Hepatocyte (in vitro differentiated cells): ENCODE measurements around the gene MYH4. TPM values are rescaled to one million over a fixed set of nuclear protein-coding genes. Genes with fewer than 3 reads are reported as not detected.
A peak's percentile ranks its signal among the peaks of the same experiment; 100 is the strongest.

Experiments used
- DNase-seq: peaks from one replicate; pipeline ENCODE4 v3.0.0-alpha.2; 2016; ENCODE audit warnings: low spot score
- H2AFZ ChIP-seq: fragments of 200-600 bp; sonication (generic); 2 replicates; pipeline ENCODE4 v1.6.0; 2016; ENCODE audit warnings: antibody characterized with exemption, mild to moderate bottlenecking
- H3K27ac ChIP-seq: fragments of 200-600 bp; sonication (generic); 2 replicates; pipeline ENCODE4 v1.5.1; 2016; ENCODE audit warnings: mild to moderate bottlenecking
- H3K27me3 ChIP-seq: fragments of 200-600 bp; sonication (generic); 2 replicates; pipeline ENCODE4 v1.6.1; 2016
- H3K36me3 ChIP-seq: fragments of 200-600 bp; sonication (generic); replicated peaks from 2 replicates; pipeline ENCODE4 v1.5.1; 2016; ENCODE audit warnings: low read depth; ENCODE audit not compliant: insufficient read depth
- H3K4me1 ChIP-seq: fragments of 200-600 bp; sonication (generic); 2 replicates; pipeline ENCODE4 v1.5.1; 2016; ENCODE audit warnings: mild to moderate bottlenecking, moderate library complexity; ENCODE audit not compliant: insufficient read depth
- H3K4me2 ChIP-seq: fragments of 200-600 bp; sonication (generic); 2 replicates; pipeline ENCODE4 v1.6.0; 2016
- H3K4me3 ChIP-seq: fragments of 200-600 bp; sonication (generic); 2 replicates; pipeline ENCODE4 v1.5.1; 2016; ENCODE audit warnings: mild to moderate bottlenecking
- H3K79me2 ChIP-seq: fragments of 200-600 bp; sonication (generic); 2 replicates; pipeline ENCODE4 v1.6.0; 2017; ENCODE audit warnings: mild to moderate bottlenecking
- H3K9me2 ChIP-seq: fragments of 200-600 bp; sonication (generic); replicated peaks from 2 replicates; pipeline ENCODE4 v1.6.0; 2017; ENCODE audit warnings: mild to moderate bottlenecking; ENCODE audit not compliant: insufficient read depth
- H3K9me3 ChIP-seq: fragments of 200-600 bp; sonication (generic); 2 replicates; pipeline ENCODE4 v1.5.1; 2016; ENCODE audit warnings: low read depth, mild to moderate bottlenecking
- H4K20me1 ChIP-seq: fragments of 200-600 bp; sonication (generic); 2 replicates; pipeline ENCODE4 v1.6.0; 2016; ENCODE audit warnings: mild to moderate bottlenecking; ENCODE audit not compliant: insufficient read depth, poor library complexity, severe bottlenecking
- EZH2 ChIP-seq: fragments of 200-600 bp; sonication (generic); IDR thresholded peaks from 2 replicates; pipeline ENCODE4 v1.6.1; 2016; ENCODE audit warnings: antibody characterized with exemption, mild to moderate bottlenecking, borderline replicate concordance
- EZH2phosphoT487 ChIP-seq: fragments of 200-600 bp; sonication (generic); IDR thresholded peaks from one replicate; pipeline ENCODE4 v1.6.1; 2018; ENCODE audit warnings: antibody characterized with exemption, mild to moderate bottlenecking, low read depth, moderate library complexity; ENCODE audit not compliant: unreplicated experiment, severe bottlenecking
- WGBS: methylation state at CpG from one replicate; pipeline ENCODE4 v1.1.6; 2016; ENCODE audit warnings: low lambda C conversion rate; ENCODE audit errors: missing lambda C conversion rate; 5-methylcytosine and 5-hydroxymethylcytosine counted together
- polyA plus RNA-seq: library from polyadenylated mRNA; unstranded; fragments of >200 nt; fragmentation: Nextera tagmentation; extraction: Ambion mirVana; gene quantifications from 2 replicates; pipeline ENCODE4 v1.2.1, GENCODE V29; 2016
- total RNA-seq: library from RNA; depleted of rRNA; stranded (reverse); fragments of >200 nt; gene quantifications from 2 replicates; pipeline ENCODE4 v1.2.3, GENCODE V29; 2014
- TF ChIP-seq, protein P1 (sequence below): fragments of 200-600 bp; sonication (generic); IDR thresholded peaks from 2 replicates; pipeline ENCODE4 v1.5.1; 2016; ENCODE audit warnings: antibody characterized with exemption, mild to moderate bottlenecking; ENCODE audit not compliant: poor library complexity

MYH4 gene
- total and polyA plus RNA-seq, 2 experiments from 2014 or later: 2.1 to 4.8 TPM

DNA sequence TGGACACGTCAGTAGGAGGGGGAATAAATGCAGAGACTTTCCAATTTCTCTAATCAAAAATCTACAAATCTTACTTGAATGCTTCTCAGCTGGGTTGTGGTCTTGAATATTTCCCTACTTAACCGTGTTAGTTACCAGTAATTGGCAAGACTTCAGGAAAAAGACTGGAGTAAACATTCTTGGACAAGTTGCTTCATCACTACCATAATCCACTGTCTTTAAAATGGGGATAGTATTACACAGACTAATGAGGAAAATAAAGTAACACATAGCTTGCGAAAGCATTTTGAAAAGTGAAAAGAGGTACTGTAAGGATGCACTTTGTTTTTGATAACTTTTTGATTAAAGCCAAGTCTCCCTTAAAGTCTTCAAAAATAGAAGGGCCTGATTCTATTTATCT is 30.6 kb upstream of the MYH4 start:
- no peak overlapping the region for H3K4me3 ChIP-seq
- no peak for TF ChIP-seq EZH2
- TF ChIP-seq, protein P1, sequence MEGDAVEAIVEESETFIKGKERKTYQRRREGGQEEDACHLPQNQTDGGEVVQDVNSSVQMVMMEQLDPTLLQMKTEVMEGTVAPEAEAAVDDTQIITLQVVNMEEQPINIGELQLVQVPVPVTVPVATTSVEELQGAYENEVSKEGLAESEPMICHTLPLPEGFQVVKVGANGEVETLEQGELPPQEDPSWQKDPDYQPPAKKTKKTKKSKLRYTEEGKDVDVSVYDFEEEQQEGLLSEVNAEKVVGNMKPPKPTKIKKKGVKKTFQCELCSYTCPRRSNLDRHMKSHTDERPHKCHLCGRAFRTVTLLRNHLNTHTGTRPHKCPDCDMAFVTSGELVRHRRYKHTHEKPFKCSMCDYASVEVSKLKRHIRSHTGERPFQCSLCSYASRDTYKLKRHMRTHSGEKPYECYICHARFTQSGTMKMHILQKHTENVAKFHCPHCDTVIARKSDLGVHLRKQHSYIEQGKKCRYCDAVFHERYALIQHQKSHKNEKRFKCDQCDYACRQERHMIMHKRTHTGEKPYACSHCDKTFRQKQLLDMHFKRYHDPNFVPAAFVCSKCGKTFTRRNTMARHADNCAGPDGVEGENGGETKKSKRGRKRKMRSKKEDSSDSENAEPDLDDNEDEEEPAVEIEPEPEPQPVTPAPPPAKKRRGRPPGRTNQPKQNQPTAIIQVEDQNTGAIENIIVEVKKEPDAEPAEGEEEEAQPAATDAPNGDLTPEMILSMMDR: no peak
- TF ChIP-seq EZH2phosphoT487: no peak
- no peak overlapping the region for H3K4me2 ChIP-seq
- H3K27me3 ChIP-seq: peaks cover 6% of the 10 kb centered on the region
- WGBS: 84% methylated on average over 3 of the region's 3 CpGs
- H3K27ac ChIP-seq: no peak overlapping the region
- no peaks in the 10 kb centered on the region for H4K20me1 ChIP-seq
- H3K9me3 ChIP-seq: no peaks in the 10 kb centered on the region
- no peak overlapping the region for H2AFZ ChIP-seq
- H3K9me2 ChIP-seq: no peaks in the 10 kb centered on the region
- H3K36me3 ChIP-seq: no peaks in the 10 kb centered on the region
- H3K79me2 ChIP-seq: no peaks in the 10 kb centered on the region
- H3K4me1 ChIP-seq: no peaks in the 10 kb centered on the region
- DNase-seq: no peak

DNA sequence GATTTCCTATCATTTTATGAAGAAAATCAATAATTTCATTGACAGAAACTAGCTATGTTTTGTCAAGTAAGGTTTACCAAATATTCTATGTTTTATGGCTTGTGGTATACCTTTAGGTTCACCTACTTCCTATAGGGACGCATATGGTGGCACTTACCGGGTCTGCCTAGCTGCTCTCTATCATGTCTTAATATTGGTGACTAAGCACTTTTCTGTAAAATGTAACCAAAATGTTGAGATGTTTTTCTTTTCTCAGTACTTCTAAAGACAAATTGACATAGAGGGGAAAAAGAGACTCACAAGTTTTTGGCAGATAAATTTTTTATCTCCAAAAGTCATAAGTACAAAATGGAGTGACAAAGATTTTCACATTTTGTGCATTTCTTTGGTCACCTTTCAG is 22.6 kb upstream of the MYH4 start:
- TF ChIP-seq EZH2: no peak
- TF ChIP-seq, protein P1: no peak
- TF ChIP-seq EZH2phosphoT487: no peak

DNA sequence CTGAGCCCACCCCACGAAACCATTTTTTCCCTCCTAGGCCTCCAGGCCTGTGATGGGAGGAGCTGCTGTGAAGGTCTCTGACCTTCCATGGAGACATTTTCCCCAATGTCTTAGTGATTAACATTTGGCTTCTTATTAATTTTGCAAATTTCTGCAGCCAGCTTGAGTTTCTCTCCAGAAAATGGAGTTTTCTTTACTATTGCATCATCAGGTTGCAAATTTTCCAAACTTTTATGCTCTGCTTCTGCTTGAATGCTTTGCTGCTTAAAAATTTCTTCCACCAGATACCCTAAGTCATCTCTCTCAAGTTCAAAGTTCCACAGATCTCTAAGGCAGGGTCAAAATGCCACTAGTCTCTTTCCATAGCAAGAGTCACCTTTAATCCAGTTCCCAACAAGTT is 12.9 kb upstream of the MYH4 start:
- H3K27me3 ChIP-seq: peaks cover 14% of the 10 kb centered on the region
- H3K36me3 ChIP-seq: no peaks in the 10 kb centered on the region
- WGBS: 86% methylated on average over 1 of the region's 1 CpG
- H3K4me3 ChIP-seq: no peak overlapping the region
- H3K79me2 ChIP-seq: no peaks in the 10 kb centered on the region
- no peaks in the 10 kb centered on the region for H3K9me2 ChIP-seq
- no peaks in the 10 kb centered on the region for H4K20me1 ChIP-seq
- H3K27ac ChIP-seq: no peak overlapping the region
- DNase-seq: no peak
- peaks cover 4% of the 10 kb centered on the region for H3K9me3 ChIP-seq
- H2AFZ ChIP-seq: no peak overlapping the region
- H3K4me2 ChIP-seq: no peak overlapping the region
- no peak for TF ChIP-seq EZH2
- TF ChIP-seq, protein P1: no peak
- no peak for TF ChIP-seq EZH2phosphoT487
- H3K4me1 ChIP-seq: no peaks in the 10 kb centered on the region

More for the DNA sequence above, 22.6 kb upstream of the MYH4 start:
- no peak for DNase-seq
- Histone ChIP-seq H3K4me2 (no peak overlapping the region), H3K4me3 (no peak overlapping the region), H3K27me3 (no peaks in the 10 kb centered on the region), H3K9me2 (no peaks in the 10 kb centered on the region), H3K79me2 (no peaks in the 10 kb centered on the region), H3K9me3 (no peaks in the 10 kb centered on the region), H4K20me1 (no peaks in the 10 kb centered on the region), H3K4me1 (no peaks in the 10 kb centered on the region), H3K36me3 (no peaks in the 10 kb centered on the region), H2AFZ (no peak overlapping the region), H3K27ac (no peak overlapping the region)
- WGBS: 94% methylated on average over 2 of the region's 2 CpGs

DNA sequence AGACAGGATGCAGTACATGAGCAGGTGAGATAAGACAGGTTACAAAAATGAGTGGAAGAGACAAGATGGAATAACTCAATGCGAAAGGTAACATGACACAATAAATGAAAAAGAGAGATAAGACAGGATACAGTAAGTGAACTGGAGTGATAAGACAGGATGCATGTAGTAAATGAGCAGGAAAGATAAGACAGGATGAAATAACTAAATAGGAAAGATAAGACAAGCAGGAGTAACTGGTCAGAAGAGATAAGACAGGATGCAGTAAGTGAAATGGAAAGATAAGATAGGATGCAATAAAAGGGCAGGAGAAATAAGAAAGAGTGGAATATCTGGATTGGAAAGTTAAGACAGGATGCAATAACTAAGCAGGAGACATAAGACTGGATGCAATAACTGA is 8.3 kb upstream of the MYH4 start:
- Histone ChIP-seq H3K36me3 (no peaks in the 10 kb centered on the region), H3K9me3 (no peaks in the 10 kb centered on the region), H2AFZ (no peak overlapping the region), H3K27me3 (peaks cover 43% of the 10 kb centered on the region), H3K4me1 (no peaks in the 10 kb centered on the region), H3K79me2 (no peaks in the 10 kb centered on the region), H3K27ac (no peak overlapping the region), H3K9me2 (no peaks in the 10 kb centered on the region), H3K4me2 (no peak overlapping the region), H4K20me1 (no peaks in the 10 kb centered on the region), H3K4me3 (no peak overlapping the region)
- TF ChIP-seq EZH2phosphoT487 (peak; percentile 94), EZH2 (no peak)
- TF ChIP-seq, protein P1: no peak
- 9% methylated on average over 1 of the region's 1 CpG for WGBS
- no peak for DNase-seq
